ENCODE results near the gene CENPN.

The CENPN gene

DNA sequence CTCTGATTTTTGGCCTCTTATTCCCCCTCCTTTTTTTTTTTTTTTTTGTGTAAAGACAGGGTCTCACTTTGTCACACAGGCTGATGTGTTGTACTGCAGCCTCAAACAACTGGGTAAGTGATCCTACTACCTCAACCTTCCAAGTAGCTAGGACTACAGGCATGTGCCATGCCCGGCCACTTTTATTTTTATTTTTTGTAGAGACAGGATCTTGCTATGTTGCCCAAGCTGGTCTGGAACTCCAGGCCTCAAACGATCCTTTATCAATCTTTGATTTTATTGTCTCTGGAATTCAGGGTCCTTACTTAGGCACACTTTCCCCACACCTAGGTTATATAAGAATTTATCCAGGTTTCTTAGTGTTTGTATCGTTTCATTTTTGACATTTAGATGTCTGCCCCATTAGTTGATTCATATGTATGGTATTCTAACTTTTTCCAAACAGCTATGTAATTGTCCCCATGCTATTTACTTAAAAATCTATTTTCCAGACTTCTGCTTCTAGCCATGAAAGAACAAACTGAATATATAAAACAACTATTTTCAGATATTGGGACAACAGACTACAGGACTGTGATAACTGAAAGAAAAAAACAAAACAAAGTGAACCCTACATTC lies 14.2 kb upstream of the CENPN start:
- DNase-seq: no peak

DNA sequence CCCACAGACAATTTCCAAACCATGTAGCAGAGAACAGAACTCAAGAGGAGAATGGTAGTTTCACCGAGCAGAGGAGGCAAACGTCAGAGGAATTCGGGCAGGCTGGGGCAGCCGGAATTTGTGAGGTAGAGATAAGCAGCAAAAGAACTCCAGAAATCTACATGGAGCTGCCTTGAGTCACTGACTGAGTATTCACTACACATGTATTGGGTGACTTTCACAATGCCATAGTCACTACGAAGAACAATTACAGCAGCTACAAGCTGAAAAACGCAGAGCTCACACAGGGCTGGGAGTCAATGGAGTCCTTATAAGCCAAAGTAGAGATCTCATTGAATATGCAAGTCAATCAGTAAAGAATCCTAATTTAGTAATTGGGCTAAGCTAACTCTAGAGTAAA lies 13.7 kb upstream of the CENPN start:
- DNase-seq: no peak

DNA sequence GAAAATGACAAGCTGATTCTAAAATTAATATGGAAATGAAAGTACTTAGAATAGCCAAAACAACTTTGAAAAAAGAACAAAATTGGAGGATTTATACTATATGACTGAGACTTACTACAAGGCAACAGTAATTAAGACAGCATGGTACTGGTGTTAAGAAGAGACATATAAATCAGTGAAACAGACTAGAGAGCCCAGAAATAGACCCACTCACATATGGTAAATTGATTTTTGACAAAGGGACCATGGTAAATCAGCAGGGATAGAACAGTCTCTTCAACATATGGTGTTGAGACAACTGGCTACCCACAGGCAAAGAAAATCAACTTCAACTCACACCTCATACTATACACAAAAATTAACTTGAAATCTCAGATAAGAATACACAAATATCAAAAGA lies 13.2 kb upstream of the CENPN start:
- DNase-seq: no peak

DNA sequence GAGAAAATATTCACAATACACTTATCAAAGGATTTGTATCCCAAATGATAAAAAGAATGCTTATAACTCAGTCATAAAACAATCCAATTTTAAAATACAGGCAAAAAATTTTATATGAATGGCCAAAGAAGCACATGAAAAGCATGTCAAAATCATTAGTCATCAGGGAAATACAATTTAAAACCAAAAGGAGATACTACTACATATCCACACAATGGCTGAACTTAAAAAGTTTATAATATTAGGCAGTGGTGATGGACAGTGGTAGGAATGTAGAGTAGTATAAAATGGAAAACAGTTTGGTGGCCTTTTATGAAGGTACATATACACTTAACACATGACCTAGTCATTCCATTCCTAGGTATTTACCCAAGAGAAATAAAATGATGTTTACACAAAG lies 12.6 kb upstream of the CENPN start:
- no peak for DNase-seq

DNA sequence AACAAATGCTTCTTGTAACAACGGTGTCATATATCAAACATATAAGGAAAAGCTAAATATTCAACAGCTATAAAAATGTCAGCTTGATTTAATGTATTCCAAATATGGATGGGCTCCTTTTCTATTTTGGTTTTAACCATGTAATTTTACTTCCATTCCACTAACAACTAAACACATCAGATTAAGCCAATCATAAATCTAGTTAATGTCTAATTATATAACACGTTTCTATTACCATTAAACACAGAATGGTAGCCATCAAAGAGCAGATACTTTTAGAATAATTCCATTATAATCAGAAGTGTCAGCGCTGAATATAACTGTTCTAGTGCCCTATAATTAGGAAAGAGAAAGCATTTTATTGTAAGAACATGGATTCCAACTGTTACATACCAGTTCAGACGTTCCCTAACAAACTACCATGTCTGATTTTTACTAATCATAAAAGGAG lies 10.3 kb upstream of the CENPN start:
- no peak for DNase-seq

DNA sequence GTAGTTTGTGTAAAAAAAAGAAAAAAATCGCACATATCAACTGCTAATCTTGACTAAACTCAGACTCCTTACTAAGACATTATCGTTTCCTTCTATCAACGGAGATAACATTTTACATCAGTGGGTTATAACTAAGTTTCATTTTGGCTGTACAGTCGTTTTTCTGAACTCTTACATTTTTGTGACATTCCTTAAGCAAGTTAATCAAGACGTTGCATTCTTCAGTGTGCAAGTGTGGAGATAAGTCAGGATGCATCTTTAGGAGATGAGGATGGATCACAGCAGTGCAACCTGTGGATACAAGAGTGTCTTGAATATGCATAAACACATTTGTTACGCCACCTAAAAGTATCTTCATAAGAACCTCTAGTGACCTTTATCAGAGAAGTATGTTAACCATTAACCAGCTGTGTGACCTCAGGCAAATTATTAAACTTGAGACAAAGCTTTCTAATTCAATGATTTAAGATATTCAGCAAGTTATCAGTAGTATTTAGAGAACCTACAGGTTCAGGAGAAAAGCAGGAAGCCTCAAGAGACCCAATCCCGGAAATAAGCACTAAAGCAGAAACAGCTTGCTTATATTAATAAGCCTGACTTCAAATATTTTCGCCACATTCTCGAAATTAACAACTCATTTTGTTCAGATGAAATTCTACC lies 9.7 kb upstream of the CENPN start:
- no peak for DNase-seq

DNA sequence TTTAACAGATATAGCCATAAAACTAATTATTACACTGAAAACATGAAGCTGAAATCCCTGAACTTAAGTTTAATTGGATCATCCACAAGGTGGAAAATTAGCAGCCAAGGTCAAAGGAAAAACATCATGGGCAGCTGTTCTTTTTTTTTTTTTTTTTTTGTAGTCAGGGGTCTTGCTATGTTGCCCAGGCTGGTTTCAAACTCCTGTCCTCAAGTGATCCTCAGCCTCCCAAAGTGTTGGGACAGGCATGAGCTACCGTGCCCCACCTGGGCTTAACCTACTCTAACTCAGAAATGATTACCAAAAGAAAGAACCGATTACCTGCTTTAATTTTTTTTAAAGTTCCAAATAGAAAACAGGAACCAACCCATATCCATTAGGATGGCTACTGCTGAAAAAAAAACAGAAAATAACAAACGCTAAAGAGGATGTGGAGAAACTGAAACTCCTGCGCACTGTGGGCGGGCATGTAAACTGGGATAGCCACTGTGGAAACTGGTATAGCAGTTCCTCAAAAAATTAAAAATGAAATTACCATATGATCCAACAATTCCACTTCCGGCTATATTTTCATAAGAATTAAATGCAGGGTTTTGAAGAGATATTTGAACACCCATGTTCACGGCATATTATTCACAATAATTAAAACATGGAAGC lies 8.9 kb upstream of the CENPN start:
- no peak for DNase-seq

DNA sequence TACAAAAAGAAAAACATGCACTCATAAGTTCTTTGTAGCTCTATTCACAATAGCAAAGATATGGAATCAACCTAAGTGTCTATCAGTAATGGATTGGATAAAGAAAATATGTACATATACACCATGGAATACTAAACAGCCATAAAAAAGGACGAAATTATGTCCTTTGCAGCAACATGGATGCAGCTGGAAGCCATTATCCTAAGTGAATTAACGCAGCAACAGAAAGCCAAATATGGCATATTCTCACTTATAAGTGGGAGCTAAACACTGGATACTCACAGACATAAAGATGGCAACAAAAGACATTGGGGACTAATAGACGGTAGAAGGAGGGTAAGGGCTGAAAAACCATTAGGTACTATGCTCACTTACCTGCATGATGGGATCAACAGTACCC lies 6.1 kb upstream of the CENPN start:
- DNase-seq: no peak

DNA sequence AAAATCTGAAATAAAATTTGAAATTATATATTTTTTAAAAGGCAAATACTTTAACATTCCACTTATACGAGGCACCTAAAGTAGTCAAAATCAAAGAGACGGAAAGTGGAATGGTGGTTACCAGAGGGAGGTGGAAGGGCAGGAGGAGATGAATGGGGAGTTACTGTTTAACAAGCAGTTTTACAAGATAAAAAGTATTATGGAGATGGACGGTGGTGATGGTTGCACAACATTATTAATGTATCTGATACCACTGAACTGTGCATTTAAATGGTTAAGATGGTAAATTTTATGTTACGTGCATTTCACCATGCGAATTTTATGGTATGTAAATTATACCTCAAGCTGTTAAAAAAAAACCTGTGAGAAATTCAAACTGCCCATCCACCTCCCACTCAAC lies 5.7 kb upstream of the CENPN start:
- DNase-seq: no peak

DNA sequence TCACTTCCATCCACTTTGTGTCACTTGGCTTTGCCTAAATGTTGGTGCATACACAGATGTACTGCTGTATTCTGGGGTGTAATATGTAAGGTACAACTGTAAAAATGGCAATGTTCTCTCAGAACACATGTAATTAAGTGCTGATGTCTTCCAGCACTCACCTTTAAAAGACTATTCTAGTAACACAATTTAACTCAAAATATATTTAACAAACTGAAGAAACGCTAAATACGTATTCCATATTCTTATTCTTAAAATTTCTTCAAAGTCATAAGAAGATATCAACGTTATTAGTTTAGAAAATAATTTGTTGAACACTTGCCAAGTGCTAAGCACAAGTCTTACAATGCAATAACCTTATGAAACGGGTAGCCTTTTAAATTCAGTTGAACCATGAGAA lies 4.0 kb upstream of the CENPN start:
- no peak for DNase-seq

DNA sequence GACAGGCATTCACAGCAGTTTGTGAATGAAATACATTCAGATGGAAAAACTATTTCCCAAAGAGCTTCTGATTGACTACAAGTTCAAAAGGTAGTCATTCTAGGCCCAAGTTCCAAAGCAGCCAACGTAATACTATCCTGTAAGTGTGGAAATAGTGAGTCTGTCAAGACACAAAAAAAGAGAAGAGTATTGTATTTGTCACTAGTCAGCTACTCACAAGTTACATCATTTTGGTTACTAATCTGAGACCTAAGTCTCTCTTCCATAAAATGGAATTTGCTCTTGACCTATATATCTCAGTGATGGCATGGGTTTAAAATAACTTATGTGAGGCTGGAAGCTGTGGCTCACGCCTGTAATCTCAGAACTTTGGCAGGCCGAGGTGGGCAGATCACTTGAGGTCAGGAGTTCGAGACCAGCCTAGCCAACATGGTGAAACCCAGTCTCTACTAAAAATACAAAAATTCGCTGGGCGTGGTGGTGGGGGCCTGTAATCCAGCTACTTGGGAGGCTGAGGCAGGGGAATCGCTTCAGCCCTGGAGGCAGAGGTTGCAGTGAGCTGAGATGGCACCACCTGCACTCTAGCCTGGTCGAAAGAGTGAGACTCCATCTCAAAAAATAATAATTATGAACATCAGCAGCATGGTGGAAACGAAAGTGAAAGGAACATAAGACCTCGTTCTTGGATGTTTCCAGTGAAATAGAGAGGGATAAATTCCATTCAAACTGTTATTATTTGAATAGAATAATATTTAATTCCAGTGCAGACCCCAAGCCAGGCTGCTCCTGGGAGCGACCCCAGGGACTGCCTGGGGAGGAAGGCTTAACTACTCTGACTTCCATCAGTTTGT lies 3.2 kb upstream of the CENPN start:
- no peak for DNase-seq

DNA sequence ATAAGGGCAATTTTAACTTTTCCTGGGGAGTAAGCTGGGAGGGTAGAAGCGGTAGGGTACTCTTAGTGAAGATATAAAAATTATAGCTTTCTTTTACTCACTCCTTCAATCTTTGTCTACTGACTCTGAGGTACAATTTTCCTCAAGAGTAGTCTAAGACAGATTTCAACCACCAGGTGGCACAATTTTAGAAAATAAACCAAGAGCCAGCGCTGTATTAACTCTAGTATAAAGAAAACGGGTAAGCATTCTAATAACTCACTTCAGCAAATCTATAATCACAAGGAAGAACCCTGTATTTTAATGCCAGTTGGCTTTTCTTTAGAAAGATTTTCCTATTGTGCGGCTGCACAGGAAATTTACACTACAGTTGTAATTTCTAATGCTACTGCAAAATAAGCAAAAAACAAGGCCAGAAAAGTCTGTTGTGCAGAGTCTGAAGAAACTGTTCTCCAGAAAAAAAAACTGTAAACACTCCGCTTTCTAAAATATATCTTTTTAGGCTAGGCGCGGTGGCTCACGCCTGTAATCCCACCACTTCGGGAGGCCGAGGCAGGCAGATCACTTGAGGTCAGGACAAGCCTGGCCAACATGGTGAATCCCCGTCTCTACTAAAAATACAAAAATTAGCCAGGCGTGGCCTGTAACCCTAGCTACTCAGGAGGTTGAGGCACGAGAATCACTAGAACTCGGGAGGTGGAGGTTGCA lies 2.2 kb upstream of the CENPN start:
- no peak for DNase-seq

DNA sequence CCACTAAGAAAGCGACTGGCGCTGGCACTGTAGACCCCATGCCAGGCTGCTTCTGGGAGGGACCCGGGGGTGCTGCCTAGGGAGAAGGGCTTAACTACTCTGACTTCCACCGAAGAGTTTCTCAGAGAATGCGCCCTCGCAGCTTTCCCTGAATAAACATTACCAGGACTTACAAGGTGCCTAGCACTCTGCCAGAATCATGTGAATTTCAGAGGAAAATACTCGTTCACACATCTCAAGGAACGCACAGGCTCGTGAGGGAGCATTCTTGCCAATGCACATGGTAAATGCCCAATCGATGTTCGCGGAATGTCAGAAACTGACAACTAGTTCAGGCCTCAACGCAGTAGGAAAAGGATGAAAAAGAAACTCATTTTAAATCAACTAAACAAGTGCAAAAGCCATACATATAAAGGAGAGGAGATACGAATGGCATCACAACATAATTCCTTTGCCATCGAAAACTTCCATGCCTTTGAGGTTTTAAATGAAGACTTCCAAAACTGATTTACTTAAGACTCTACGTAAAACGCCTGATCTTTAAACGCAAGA lies 1.3 kb upstream of the CENPN start:
- no peak for DNase-seq

DNA sequence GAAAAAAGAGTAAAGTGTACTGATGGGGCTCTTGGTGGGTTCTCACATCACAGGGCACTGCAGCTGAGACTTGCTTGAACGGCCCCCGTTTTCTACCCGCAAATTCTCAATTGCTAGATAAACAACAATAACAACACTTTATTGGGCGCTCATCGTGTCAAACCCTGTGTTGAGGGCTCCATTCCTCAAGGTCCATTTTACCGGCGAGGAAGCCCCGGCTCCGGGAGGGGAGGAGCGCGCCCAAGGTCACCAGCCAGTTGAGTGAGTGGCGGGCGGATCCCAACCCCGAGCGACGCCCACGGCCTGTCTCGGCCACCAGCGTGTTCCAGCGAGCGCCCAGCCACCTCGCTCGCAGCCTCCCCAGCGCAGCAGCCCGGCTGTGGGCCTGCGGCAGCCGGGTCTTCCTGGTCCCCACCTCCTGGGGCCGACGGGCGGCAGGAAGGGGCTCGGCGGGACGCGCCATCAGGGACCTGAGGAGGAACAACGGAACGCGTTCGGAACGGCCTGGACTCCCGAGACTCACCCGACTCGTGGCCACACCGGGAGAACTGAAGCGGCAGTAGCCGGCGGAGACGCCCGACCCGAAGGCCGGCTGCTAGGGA lies 702 bp upstream of the CENPN start:
- DNase-seq: peak; percentile 65

DNA sequence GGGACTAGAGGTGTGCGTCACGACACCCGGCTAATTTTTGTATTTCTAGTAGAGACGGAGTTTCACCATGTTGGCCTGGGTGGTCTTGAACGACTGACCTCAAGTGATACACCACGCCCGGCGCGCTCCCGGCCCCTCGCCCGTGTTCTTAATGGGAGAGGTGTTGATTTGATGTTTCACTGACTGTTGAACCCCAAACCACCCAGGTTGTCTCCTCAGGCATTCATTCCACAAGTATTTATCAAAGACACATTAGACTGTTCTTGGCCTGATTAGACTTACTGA lies 1.4 kb downstream of the CENPN start:
- no peak for DNase-seq

DNA sequence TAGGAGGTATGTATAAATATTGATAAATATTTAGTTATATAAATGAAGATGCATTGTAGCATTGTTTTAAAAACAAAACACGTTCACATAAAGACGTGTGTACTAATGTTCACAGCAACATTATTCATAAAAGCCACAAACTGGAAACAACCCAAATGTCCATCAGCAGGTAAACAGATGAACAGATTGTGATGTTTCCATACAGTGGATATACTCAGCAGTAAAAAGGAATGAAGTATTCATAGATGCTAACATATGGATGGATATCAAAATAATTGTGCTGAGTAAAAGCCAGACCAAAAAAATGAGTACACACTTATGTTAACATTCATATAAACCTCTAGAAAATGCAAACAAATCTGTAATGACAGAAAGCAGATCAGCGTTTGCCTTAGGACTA lies 6.0 kb downstream of the CENPN start:
- DNase-seq: no peak

DNA sequence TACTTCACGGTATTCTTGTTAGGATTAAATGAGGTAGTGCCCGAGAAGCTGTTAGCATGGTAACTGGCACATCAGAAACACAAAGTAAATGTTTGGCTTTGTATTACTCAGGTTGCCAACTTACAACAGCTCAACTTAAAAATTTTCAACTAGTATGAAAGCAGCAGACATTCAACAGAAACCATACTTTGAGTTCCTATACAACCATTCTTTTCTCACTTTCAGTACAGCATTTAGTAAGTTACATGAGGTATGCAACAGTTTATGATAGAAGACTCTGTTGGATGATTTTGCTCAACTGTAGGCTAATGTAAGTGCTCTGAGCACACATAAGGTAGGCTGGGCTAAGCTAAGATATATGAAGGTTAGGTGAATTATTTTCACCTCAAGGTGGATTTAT lies 7.7 kb downstream of the CENPN start:
- DNase-seq: no peak

DNA sequence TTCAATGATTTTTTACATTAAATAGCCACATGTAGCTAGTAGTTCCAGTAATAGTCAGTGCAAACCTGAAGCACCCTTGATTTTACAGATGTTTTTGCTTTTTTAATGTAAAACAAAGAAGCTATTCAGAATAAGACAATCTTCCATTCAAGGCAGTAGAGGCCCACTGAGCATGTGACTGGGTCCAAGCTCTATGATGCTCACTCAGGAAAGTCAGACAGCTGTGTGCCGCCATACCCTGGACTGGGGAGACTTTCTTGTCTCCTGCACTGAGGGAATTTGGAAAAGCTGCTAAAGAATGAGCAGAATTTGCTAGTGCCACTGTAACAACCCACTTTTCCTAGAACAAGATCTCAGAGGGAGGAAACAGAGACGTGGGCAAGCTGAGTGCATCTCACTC lies 11.5 kb downstream of the CENPN start:
- DNase-seq: no peak

DNA sequence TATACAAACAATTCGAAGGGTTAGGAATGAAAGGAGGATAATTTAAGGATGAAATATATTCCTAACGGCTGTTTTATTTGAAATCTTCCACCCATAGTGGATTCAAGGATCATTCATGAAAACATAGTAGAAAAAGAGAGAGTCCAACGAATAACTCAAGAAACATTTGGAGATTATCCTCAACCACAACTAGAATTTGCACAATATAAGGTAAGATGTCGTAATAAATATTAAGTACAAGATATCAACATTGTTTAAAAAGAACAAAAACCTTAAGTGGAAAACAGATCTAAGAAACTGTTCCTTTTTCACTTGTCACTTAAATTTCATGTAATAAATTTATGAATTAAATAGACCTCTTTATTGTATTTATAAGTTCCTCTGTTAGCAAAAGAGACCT lies 19.4 kb downstream of the CENPN start:
- DNase-seq: no peak

DNA sequence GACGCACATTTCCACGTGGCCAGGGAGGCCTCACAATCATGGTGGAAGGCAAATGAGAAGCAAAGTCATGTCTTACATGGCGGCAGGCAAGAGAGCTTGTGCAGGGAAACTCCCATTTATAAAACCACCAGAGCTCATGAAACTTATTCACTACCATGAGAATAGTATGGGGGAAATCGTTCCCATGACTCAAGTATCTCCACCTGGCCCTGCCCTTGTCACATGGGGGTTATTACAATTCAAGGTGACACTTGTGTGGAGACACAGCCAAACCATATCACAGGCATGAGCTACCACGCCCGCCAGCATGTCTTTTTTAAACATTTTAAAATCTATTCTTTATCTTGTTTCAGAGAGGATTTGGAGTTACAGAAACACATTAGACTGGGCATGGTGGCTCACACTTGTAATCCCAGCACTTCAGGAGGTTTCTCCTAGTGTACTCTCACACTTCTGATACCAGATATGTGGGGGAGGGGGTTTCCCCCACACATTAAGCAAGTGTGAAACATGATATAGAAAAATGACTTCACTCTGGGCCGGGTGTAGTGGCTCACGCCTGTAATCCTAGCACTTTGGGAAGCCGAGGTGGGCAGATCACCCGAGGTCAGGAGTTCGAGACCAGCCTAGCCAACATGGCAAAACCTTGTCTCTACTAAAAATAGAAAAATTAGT lies 23.1 kb downstream of the CENPN start:
- no peak for DNase-seq

DNA sequence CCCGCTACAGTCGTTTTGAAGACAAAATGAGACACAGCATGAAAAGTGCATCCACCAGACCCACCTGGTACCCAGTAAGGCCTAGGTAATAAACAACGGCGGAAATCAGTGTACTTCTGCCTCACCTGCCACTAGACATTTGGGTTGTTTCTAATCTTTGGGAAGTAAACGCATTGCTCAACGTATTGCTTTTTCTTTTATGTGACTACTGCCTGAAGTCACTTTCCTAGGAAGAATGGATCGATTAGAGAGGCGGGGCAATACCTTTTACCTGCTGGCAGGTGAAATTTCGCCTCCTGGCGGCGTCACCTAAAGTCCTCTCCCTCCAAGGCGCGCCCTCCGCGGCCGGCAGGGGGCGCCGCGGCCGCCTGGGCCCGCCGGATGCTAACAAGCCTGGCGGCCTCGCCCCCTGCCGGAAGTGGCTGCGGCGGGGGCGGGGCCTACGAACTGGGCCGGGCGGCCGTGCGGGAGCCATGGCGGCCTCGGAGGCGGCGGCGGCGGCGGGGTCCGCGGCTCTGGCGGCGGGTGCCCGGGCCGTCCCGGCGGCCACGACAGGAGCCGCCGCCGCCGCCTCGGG lies 28.5 kb downstream of the CENPN start, which contains the start of gene ATMIN:
ATMIN (plus strand) TSS at position 445 of the 577 bp plus-strand sequence; CDS start at position 474, 29 bp downstream.
- DNase-seq: peak; percentile 51
